Chondrocyte (in vitro differentiated cells): ENCODE measurements around the gene SUCLG1. TPM values are rescaled to one million over a fixed set of nuclear protein-coding genes. Genes with fewer than 3 reads are reported as not detected.
"Not testable (repeated sequence)": the region's sequence is repeated elsewhere in the genome, so short reads cannot be mapped to it uniquely, and the experiment has no call there.

Experiments used
- DNase-seq: peaks from one replicate; pipeline ENCODE4 v3.0.0; 2021; ENCODE audit warnings: mixed read lengths, low spot score
- H3K27ac Mint-ChIP-seq: one replicate; pipeline ENCODE4 v1.8.0; 2021; ENCODE audit warnings: mild to moderate bottlenecking, moderate library complexity, mixed read lengths; ENCODE audit not compliant: unreplicated experiment
- H3K27me3 Mint-ChIP-seq: 2 replicates; pipeline ENCODE4 v1.8.0; 2021; ENCODE audit warnings: low read depth, mixed read lengths
- H3K36me3 Mint-ChIP-seq: 2 replicates; pipeline ENCODE4 v1.8.0; 2021; ENCODE audit warnings: low read depth, mixed read lengths
- H3K4me1 Mint-ChIP-seq: 2 replicates; pipeline ENCODE4 v1.8.0; 2021; ENCODE audit warnings: low read depth, mild to moderate bottlenecking, mixed read lengths
- H3K4me3 Mint-ChIP-seq: one replicate; pipeline ENCODE4 v1.8.0; 2021; ENCODE audit warnings: mild to moderate bottlenecking, moderate library complexity, mixed read lengths; ENCODE audit not compliant: unreplicated experiment
- H3K9me3 Mint-ChIP-seq: 2 replicates; pipeline ENCODE4 v1.8.0; 2021; ENCODE audit warnings: low read depth, mixed read lengths
- total RNA-seq: library from RNA; stranded (reverse); gene quantifications from 3 replicates; pipeline ENCODE4 v1.2.1, GENCODE V29; 2021
- TF ChIP-seq, protein P1 (sequence below): fragments of 200-600 bp; sonication (generic); IDR thresholded peaks from 2 replicates; pipeline ENCODE4 v1.5.0; 2021; ENCODE audit warnings: antibody characterized with exemption, mild to moderate bottlenecking, moderate library complexity

SUCLG1 gene
- total RNA-seq, 1 donor from 2014 or later: 38.3 TPM

DNA sequence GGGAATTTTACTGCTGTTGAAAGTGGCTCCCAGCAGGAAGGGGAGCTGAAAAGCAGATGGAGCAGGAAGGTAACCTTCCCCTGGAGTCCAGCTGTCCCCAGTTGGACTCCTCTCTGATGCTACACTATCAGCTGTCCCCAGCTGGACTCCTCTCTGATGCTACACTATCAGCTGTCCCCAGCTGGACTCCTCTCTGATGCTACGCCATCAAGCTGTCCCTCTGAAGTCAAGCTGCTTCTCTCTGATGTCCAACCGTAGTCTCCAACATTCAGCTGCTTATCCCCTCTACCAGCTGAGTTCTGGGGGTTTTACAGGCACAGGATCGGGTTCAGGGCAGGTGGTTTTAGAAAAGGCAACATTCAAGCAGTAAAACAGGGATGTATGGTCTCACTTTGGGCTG is 19.8 kb upstream of the SUCLG1 start:
- no peak for DNase-seq

DNA sequence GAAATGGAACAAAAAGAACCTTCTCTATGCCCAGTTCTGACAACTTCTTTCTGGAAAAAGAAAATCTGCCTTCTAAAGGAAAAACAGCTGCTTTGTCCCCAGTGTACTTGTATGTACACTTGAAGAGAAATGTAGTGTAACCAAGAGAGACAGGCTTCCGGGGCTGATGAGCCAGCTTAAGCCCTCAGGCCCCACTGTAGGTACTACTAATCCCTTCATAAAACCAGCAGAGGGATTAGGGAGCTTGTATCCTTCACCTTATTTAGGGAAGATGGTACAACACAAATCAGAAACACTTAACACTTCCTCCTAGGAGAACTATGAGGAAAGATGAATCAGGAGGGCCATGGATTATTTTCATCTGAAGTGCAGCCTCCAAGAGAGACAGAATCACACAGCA is 18.8 kb upstream of the SUCLG1 start:
- peaks cover 24% of the 10 kb centered on the region for H3K9me3 Mint-ChIP-seq
- peaks cover 3% of the 10 kb centered on the region for H3K4me1 Mint-ChIP-seq
- H3K27ac Mint-ChIP-seq: no peak overlapping the region
- peaks cover 4% of the 10 kb centered on the region for H3K36me3 Mint-ChIP-seq
- TF ChIP-seq, protein P1, sequence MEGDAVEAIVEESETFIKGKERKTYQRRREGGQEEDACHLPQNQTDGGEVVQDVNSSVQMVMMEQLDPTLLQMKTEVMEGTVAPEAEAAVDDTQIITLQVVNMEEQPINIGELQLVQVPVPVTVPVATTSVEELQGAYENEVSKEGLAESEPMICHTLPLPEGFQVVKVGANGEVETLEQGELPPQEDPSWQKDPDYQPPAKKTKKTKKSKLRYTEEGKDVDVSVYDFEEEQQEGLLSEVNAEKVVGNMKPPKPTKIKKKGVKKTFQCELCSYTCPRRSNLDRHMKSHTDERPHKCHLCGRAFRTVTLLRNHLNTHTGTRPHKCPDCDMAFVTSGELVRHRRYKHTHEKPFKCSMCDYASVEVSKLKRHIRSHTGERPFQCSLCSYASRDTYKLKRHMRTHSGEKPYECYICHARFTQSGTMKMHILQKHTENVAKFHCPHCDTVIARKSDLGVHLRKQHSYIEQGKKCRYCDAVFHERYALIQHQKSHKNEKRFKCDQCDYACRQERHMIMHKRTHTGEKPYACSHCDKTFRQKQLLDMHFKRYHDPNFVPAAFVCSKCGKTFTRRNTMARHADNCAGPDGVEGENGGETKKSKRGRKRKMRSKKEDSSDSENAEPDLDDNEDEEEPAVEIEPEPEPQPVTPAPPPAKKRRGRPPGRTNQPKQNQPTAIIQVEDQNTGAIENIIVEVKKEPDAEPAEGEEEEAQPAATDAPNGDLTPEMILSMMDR: no peak
- no peak for DNase-seq
- peaks cover 1% of the 10 kb centered on the region for H3K27me3 Mint-ChIP-seq
- no peak overlapping the region for H3K4me3 Mint-ChIP-seq

More for the DNA sequence above, 19.8 kb upstream of the SUCLG1 start:
- Mint-ChIP-seq H3K9me3 (peaks cover 24% of the 10 kb centered on the region), H3K4me3 (no peak overlapping the region), H3K27me3 (peaks cover 1% of the 10 kb centered on the region), H3K4me1 (peaks cover 3% of the 10 kb centered on the region), H3K36me3 (peaks cover 4% of the 10 kb centered on the region), H3K27ac (no peak overlapping the region)
- TF ChIP-seq, protein P1: no peak

DNA sequence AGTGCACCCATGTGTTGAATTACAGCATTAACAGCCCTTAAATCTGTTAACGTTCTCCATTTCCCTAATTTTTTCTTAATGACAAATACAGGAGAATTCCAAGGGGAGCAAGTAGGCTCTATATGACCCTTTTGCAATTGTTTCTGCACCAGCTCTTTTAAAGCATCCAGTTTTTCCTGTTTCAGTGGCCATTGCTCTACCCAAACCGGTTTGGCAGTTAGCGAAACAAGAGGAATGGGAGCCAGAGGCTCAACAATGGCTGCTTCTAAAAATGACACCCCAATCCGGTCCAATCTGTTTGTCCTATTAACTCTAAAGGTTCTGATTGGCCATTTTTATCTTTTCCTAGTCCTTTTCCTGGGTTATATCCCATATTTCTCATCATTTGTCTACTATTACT is 15.1 kb upstream of the SUCLG1 start:
- H3K4me1 Mint-ChIP-seq: no peaks in the 10 kb centered on the region
- no peak overlapping the region for H3K27ac Mint-ChIP-seq
- TF ChIP-seq, protein P1: no peak
- H3K36me3 Mint-ChIP-seq: peaks cover 8% of the 10 kb centered on the region
- no peak for DNase-seq
- H3K27me3 Mint-ChIP-seq: peaks cover 5% of the 10 kb centered on the region
- H3K9me3 Mint-ChIP-seq: peaks cover 41% of the 10 kb centered on the region
- H3K4me3 Mint-ChIP-seq: no peak overlapping the region

DNA sequence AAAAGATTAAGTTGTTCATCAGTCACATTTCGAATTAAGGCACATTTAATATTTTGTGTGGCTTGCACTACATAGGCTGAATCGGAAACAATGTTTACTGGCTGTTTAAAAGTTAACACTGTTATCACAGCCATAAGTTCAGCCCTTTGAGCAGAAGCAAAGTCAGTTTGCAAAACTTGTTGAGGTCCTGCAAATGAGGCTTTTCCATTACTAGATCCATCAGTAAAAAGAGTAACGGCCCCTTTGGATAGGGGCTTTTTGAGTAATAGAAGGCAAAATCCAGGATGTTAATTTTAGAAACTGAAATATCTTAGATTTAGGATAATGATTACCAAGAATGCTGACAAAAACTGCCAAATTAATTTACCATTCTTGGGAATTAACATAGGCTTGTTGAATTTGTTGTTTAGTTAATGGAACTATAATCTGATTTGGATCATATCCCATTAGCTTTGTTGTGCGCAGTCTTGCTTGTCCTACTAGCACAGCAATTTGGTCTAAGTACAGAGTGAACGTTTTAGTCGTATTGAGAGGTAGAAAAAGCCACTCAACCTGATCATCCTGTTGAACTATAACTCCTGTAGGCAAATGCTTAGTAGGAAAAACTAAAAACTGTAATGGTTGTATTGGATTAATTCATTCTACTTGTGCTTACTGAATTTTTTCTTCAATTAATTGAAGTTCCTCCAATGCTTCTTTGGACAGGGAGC is 13.9 kb upstream of the SUCLG1 start:
- H3K4me3 Mint-ChIP-seq: no peak overlapping the region
- H3K36me3 Mint-ChIP-seq: peaks cover 8% of the 10 kb centered on the region
- no peak overlapping the region for H3K27ac Mint-ChIP-seq
- TF ChIP-seq, protein P1: no peak
- H3K4me1 Mint-ChIP-seq: no peaks in the 10 kb centered on the region
- H3K27me3 Mint-ChIP-seq: peaks cover 5% of the 10 kb centered on the region
- H3K9me3 Mint-ChIP-seq: peaks cover 45% of the 10 kb centered on the region
- no peak for DNase-seq

DNA sequence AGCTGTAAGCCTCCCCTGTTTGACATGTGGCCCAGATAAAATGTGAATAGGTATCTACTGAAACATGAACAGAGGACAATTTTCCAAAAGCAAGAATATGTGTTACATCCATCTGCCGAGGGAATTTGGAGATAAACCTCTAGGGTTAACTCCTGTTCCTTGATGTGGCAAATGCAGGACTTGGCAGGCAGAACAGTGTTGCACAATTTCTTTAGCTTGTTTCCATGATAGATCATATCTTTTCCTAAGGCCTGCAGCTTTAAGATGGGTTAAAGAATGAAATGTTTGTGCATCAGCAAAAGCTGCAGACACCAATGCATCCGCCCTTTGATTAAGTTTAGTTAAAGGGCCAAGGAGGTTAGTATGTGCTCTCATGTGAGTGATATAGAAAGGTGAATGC is 13.3 kb upstream of the SUCLG1 start:
- H3K27ac Mint-ChIP-seq, H3K4me1 Mint-ChIP-seq, H3K4me3 Mint-ChIP-seq, H3K36me3 Mint-ChIP-seq, H3K27me3 Mint-ChIP-seq, DNase-seq: not testable (repeated sequence)
- H3K9me3 Mint-ChIP-seq: peaks cover 40% of the 10 kb centered on the region

DNA sequence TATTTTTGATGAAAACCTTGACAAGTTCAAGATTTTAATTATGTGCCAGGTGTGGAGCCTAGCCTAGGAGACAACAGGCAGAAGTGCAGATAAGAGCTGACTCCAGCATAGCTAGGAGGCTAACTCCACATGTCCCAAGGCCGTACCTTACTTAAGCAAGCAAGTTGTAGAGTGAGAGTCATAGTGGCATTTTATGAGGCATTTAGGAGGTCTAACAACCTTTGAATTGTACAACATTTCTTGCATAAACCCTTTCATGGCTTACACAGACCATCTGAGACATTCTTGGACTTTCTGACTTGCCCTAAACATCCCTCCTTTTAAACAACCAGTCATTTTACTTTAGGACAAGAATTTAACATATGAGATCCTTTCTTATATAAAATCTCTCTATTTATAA is 8.3 kb upstream of the SUCLG1 start:
- no peaks in the 10 kb centered on the region for H3K4me1 Mint-ChIP-seq
- no peak overlapping the region for H3K27ac Mint-ChIP-seq
- peaks cover 6% of the 10 kb centered on the region for H3K27me3 Mint-ChIP-seq
- no peak for DNase-seq
- no peak overlapping the region for H3K4me3 Mint-ChIP-seq
- TF ChIP-seq, protein P1: no peak
- peaks cover 7% of the 10 kb centered on the region for H3K36me3 Mint-ChIP-seq
- peaks cover 30% of the 10 kb centered on the region for H3K9me3 Mint-ChIP-seq
